Activated CD8-positive, alpha-beta memory T cell treated with anti-CD3 and anti-CD28 coated beads, Interleukin-2, amount 50 U/mL, for 24 hours (primary cell): Measurements from ENCODE around the gene AGAP1.

Experiments used
- DNase-seq: peaks from one replicate; pipeline ENCODE4 v3.0.0-alpha.2; 2020; ENCODE audit errors: extremely low read depth

The AGAP1 gene

GRCh38 chr2:236171181-236171679, 677.4 kb downstream of the AGAP1 start:
- no peak for DNase-seq

GRCh38 chr2:236171680-236172254, 677.9 kb downstream of the AGAP1 start:
- DNase-seq: no peak

GRCh38 chr2:236172255-236173035, 678.6 kb downstream of the AGAP1 start:
- no peak for DNase-seq

GRCh38 chr2:236173036-236173728, 679.3 kb downstream of the AGAP1 start:
- no peak for DNase-seq

- no peak for DNase-seq
Observed at GRCh38 chr2:236173729-236174607, 680.1 kb downstream of the AGAP1 start.

- DNase-seq: no peak
Observed at GRCh38 chr2:236175548-236176150, 681.8 kb downstream of the AGAP1 start.

GRCh38 chr2:236176417-236176816, 682.6 kb downstream of the AGAP1 start:
- DNase-seq: no peak

- no peak for DNase-seq
Observed at GRCh38 chr2:236176951-236177350, 683.1 kb downstream of the AGAP1 start.

GRCh38 chr2:236177604-236177966, 683.7 kb downstream of the AGAP1 start:
- DNase-seq: no peak

- DNase-seq: no peak
Observed at GRCh38 chr2:236177967-236178889, 684.4 kb downstream of the AGAP1 start.

GRCh38 chr2:236178890-236179235, 685.0 kb downstream of the AGAP1 start:
- DNase-seq: no peak

GRCh38 chr2:236179236-236180075, 685.6 kb downstream of the AGAP1 start:
- DNase-seq: no peak

GRCh38 chr2:236180076-236180816, 686.4 kb downstream of the AGAP1 start:
- no peak for DNase-seq

- DNase-seq: no peak
Observed at GRCh38 chr2:236180831-236181453, 687.1 kb downstream of the AGAP1 start.
